HFF-Myc (cell line): ENCODE results near the gene B9D1.

Experiments
- DNase-seq: peaks from one replicate; pipeline ENCODE4 v3.0.0-alpha.2; 2011; ENCODE audit warnings: low read depth; ENCODE audit errors: extremely low read depth
- H3K4me3 ChIP-seq: replicated peaks from 2 replicates; pipeline ENCODE4 v1.5.1; 2011; ENCODE audit warnings: low read depth, mild to moderate bottlenecking, control low read depth, low read length
- TF ChIP-seq, protein P1 (sequence below): IDR thresholded peaks from 2 replicates; pipeline ENCODE4 v1.5.1; 2012; ENCODE audit warnings: mild to moderate bottlenecking, low read depth, low read length, control low read depth; ENCODE audit errors: missing control alignments

The B9D1 gene

DNA sequence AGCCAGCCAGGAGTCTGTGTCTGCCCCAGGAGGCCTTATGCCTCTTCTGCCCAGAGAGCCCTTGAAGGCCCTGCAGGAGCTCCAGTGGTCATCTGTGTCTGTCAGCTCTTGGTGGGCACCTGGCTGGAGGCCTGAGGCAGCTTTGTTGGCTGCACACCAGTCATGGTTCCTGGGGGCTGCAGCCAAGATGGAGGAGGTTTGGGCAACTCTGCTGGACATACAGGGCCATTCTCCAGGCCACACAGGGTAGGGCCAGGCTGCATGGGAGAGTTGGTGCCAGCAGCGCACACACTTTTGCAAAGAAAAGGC, 29.4 kb downstream of the B9D1 start:
- TF ChIP-seq, protein P1, sequence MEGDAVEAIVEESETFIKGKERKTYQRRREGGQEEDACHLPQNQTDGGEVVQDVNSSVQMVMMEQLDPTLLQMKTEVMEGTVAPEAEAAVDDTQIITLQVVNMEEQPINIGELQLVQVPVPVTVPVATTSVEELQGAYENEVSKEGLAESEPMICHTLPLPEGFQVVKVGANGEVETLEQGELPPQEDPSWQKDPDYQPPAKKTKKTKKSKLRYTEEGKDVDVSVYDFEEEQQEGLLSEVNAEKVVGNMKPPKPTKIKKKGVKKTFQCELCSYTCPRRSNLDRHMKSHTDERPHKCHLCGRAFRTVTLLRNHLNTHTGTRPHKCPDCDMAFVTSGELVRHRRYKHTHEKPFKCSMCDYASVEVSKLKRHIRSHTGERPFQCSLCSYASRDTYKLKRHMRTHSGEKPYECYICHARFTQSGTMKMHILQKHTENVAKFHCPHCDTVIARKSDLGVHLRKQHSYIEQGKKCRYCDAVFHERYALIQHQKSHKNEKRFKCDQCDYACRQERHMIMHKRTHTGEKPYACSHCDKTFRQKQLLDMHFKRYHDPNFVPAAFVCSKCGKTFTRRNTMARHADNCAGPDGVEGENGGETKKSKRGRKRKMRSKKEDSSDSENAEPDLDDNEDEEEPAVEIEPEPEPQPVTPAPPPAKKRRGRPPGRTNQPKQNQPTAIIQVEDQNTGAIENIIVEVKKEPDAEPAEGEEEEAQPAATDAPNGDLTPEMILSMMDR, result no peak
- DNase-seq, result no peak
- no peak overlapping the region for H3K4me3 ChIP-seq

DNA sequence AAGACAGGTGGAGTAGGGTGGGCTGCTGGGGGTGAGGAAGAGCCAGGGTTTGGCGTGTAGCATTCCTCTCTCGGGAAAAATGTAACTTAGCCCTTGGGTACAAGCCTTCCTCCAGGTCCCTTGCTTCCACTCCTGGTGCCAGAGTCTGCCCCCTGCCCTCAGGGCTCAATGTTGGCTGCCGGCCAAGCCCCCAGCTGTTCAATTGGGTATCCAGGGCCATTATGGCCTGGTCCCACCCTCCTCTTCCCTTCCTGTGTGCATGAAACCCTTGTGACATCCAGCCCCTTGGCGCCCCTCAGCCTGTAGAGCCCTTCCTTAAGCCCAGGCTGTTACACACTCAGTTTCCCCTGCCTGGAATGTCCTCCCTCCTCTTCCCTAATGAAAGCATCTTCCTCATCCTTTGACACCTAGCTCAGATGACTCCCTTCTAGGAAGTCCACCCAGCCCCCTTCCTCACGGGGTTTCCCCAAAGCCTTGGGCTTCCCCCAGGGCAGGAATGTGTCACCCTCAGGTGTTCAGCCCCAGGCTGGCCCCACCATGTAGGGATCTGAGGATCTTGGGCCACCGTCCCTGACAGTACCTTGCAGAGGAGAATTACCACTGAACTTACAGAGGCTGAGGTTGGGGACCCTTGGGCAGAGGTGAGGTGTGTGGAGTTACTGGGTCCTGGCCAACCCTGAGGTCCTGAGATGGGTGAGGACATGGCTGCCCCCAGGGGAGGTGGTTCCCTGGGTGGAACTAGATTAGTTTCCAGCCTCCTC, 30.0 kb downstream of the B9D1 start:
- TF ChIP-seq, protein P1, result no peak
- no peak overlapping the region for H3K4me3 ChIP-seq
- DNase-seq, result no peak

DNA sequence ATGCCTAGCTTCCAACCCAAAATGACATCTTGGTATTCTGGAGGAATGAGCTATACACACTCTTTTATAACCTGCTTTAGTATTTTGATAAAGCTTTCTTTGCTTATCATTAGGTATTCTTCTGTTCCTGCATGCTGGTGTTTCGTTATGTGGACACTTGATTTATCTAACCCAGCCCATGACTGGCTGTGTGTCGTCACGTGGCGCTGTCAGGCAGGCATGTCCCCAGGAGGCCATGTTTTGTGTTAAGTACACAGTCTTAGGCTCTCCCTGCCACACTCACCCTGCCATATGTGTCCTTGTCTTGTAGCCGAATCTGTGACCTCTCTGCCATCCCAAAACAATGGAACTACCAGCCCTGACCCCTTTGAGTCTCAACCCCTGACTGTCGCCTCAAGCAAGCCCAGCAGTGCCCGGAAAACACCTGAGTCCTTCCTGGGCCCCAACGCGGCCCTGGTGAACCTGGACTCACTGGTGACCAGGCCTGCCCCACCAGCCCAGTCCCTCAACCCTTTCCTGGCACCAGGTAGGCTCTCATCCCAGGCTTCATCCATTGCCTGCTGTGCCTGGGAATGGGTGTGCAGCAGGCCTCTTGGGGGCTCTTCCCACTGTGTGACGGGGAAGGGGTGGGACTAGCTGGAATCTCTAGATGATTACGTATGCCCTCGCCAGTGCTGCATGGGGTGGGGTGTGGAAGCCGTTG, 30.8 kb downstream of the B9D1 start:
- no peak for DNase-seq
- TF ChIP-seq, protein P1, result no peak
- no peak overlapping the region for H3K4me3 ChIP-seq

DNA sequence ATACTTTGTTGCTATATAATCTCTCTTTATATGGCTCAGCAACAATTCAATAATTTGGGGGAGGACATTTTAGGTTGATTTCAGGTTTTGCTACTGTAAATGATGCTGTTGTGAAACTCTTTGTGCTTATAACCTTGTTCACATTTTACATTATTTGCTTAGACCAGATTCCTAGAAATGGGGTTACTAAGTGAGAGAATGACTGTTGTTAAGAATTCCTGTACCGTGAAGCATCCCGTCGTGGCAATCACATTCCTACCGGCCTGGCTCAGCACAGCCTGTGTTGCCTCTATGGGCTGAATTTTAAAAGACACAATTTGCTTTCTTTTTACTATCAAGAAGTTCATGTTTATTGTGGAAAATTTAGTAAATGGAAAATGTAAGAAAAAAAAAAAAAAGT, 31.4 kb downstream of the B9D1 start:
- no peak overlapping the region for H3K4me3 ChIP-seq
- DNase-seq, result no peak
- TF ChIP-seq, protein P1, result no peak

DNA sequence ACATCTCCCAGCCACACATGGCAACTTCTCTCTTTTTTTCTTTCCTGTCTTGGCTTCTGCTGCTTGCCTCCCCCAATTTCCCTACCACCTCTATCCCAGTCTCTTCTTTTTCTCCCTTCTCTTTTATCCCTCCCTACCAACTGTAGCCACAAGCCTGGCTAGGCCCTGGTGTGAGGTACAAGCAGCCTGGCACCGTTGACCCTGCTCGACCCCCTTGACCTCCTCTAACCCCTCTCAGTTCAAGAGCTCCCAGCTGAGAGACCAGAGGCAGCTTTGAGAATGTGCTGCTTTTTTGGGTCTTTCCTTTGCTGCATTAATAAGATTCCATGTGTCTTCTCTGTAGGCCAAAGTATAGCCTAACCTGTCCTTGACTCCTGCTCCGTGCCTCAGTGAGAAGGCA, 32.3 kb downstream of the B9D1 start:
- no peak overlapping the region for H3K4me3 ChIP-seq
- TF ChIP-seq, protein P1, result no peak
- no peak for DNase-seq

DNA sequence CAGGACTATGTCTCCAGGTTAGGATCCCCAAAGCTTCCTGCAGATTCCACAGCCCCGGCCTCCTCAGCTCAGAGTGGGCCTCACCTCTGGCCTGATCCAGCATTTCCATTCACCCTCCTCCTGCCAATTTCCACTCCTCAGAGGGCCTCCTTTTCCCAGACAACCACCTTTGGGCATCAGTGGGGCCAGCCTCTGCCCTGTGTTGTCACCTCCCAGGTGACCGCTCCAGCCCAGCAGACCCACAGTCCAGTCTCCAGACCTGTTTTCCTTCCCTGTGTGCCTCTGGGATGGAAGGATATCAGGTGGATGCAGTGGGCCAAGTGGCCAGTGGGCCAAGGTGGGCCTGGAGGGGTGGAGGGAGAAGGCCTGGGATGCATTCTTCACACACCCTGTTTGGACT, 32.7 kb downstream of the B9D1 start:
- H3K4me3 ChIP-seq, result no peak overlapping the region
- DNase-seq, result no peak
- TF ChIP-seq, protein P1, result no peak
